Peyer's patch (tissue), 4 donors: ENCODE measurements around the gene KCNF1.

ENCODE experiments used
- POLR2A ChIP-seq, 2 donors: fragments of 450-650 bp; IDR thresholded peaks; one replicate each; pipeline ENCODE4 v1.5.1; 2017; ENCODE audit warnings: antibody characterized with exemption in 2 of 2, mild to moderate bottlenecking in 2 of 2, moderate library complexity in 2 of 2
- TF ChIP-seq, protein P1 (sequence below), 6 experiments: fragments of 450-650 bp in 4 of 6; fragments of 200-600 bp in 2 of 6; sonication (generic) in 1 of 6; IDR thresholded peaks; one replicate each; pipeline ENCODE4 v1.5.1; 2017 to 2019; ENCODE audit warnings: antibody characterized with exemption in 6 of 6, mild to moderate bottlenecking in 3 of 6, moderate library complexity in 1 of 6

DNA sequence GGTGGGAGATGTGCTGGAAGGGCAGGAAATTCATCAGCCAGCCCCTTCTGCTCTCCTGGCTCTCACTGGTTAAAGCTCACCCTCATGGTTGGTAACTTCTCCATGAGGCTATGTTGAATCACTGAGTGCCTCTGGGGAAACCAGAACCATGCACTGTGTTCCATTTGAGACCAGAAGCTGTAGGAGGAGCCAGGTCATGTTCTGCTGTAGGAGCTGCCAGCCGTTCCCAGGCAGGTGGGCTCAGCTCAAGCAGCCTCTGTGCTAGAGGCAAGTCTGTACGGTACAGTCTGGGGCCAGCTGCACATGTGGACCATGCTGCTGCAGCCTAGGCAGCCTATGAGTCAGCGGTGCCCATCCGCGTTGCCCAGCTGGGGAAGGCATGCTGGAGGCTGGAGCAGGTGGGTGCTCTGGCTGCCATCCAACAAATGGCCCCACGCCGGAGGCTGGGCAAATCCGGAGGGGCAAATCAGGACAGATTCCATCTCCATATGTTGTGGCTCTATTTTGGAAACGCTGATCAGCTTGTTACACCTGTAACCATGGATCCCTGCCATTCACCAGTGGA, 22.0 kb upstream of the KCNF1 start:
- TF ChIP-seq, protein P1, sequence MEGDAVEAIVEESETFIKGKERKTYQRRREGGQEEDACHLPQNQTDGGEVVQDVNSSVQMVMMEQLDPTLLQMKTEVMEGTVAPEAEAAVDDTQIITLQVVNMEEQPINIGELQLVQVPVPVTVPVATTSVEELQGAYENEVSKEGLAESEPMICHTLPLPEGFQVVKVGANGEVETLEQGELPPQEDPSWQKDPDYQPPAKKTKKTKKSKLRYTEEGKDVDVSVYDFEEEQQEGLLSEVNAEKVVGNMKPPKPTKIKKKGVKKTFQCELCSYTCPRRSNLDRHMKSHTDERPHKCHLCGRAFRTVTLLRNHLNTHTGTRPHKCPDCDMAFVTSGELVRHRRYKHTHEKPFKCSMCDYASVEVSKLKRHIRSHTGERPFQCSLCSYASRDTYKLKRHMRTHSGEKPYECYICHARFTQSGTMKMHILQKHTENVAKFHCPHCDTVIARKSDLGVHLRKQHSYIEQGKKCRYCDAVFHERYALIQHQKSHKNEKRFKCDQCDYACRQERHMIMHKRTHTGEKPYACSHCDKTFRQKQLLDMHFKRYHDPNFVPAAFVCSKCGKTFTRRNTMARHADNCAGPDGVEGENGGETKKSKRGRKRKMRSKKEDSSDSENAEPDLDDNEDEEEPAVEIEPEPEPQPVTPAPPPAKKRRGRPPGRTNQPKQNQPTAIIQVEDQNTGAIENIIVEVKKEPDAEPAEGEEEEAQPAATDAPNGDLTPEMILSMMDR (IDR thresholded peaks at IDR 0.05) = no peak
- no peak for TF ChIP-seq POLR2A (IDR thresholded peaks at IDR 0.05)
